CD14-positive monocyte (primary cell): ENCODE measurements around the gene RFK. TPM values are rescaled to one million over a fixed set of nuclear protein-coding genes. Genes with fewer than 3 reads are reported as not detected.

Experiments used
- DNase-seq, 3 donors: peaks; one replicate each; pipeline ENCODE4 v3.0.0-alpha.2; 2011 to 2022
- H2AFZ ChIP-seq: 2 replicates; pipeline ENCODE4 v1.6.0; 2012; ENCODE audit warnings: mild to moderate bottlenecking, low read depth, low read length, inconsistent platforms; ENCODE audit not compliant: insufficient read depth, poor library complexity, severe bottlenecking
- H3K27ac ChIP-seq, 2 donors: 1 replicate in 1 of 2; 2 replicates in 1 of 2; pipeline ENCODE4 v1.5.1; 2012 to 2013; ENCODE audit warnings: low read length in 2 of 2, control low read depth in 1 of 2, inconsistent platforms in 1 of 2, low read depth in 1 of 2, mild to moderate bottlenecking in 1 of 2
- H3K27me3 ChIP-seq, 2 donors: one replicate each; pipeline versions ENCODE4 v1.6.0 to v1.6.1; 2011 to 2013; ENCODE audit warnings: low read length in 2 of 2; ENCODE audit not compliant: control insufficient read depth in 2 of 2, insufficient read depth in 2 of 2
- H3K36me3 ChIP-seq, 2 donors: replicated peaks in 1 of 2; 1 replicate in 1 of 2; 2 replicates in 1 of 2; pipeline versions ENCODE4 v1.5.1 to v1.6.1; 2012 to 2013; ENCODE audit warnings: low read length in 2 of 2, control low read depth in 1 of 2, inconsistent platforms in 1 of 2, mild to moderate bottlenecking in 1 of 2; ENCODE audit not compliant: insufficient read depth in 2 of 2, control insufficient read depth in 1 of 2
- H3K4me1 ChIP-seq, 2 donors: 1 replicate in 1 of 2; 2 replicates in 1 of 2; pipeline versions ENCODE4 v1.5.1 to v1.6.1; 2012 to 2013; ENCODE audit warnings: low read length in 2 of 2, control low read depth in 1 of 2, inconsistent platforms in 1 of 2, mild to moderate bottlenecking in 1 of 2, moderate library complexity in 1 of 2; ENCODE audit not compliant: insufficient read depth in 2 of 2, control insufficient read depth in 1 of 2
- H3K4me2 ChIP-seq: replicated peaks from 2 replicates; pipeline ENCODE3; 2012; ENCODE audit warnings: low read length, moderate library complexity, mild to moderate bottlenecking; ENCODE audit not compliant: poor library complexity, severe bottlenecking; ENCODE audit errors: extremely low read depth
- H3K4me3 ChIP-seq, 3 experiments: fragments of 200-600 bp in 1 of 3; sonication (generic) in 1 of 3; replicated peaks in 1 of 3; 1 replicate in 2 of 3; 2 replicates in 1 of 3; pipeline ENCODE4 v1.5.1; 2011 to 2013; ENCODE audit warnings: low read length in 3 of 3, mild to moderate bottlenecking in 3 of 3, control low read depth in 2 of 3, low read depth in 2 of 3, inconsistent platforms in 1 of 3, moderate library complexity in 1 of 3
- H3K79me2 ChIP-seq: 2 replicates; pipeline ENCODE4 v1.6.0; 2012; ENCODE audit warnings: mild to moderate bottlenecking, control low read depth, inconsistent platforms, low read length, moderate library complexity; ENCODE audit not compliant: insufficient read depth
- H3K9ac ChIP-seq: 2 replicates; pipeline ENCODE4 v1.6.0; 2017; ENCODE audit warnings: low read length, mild to moderate bottlenecking; ENCODE audit not compliant: insufficient read depth, poor library complexity, severe bottlenecking
- H3K9me3 ChIP-seq, 2 donors: replicated peaks in 1 of 2; 1 replicate in 1 of 2; 2 replicates in 1 of 2; pipeline versions ENCODE4 v1.5.1 to v1.6.1; 2012 to 2013; ENCODE audit warnings: low read length in 2 of 2, control low read depth in 1 of 2; ENCODE audit not compliant: control insufficient read depth in 1 of 2, insufficient read depth in 1 of 2
- H4K20me1 ChIP-seq: 2 replicates; pipeline ENCODE4 v1.6.0; 2012; ENCODE audit warnings: mild to moderate bottlenecking, low read length, control low read depth, moderate library complexity; ENCODE audit not compliant: insufficient read depth
- H3K27ac Mint-ChIP-seq, 7 donors: one replicate each; pipeline ENCODE4 v1.8.0; 2020; ENCODE audit warnings: mild to moderate bottlenecking in 7 of 7, mixed read lengths in 7 of 7, moderate library complexity in 6 of 7, inconsistent platforms in 2 of 7
- H3K27me3 Mint-ChIP-seq, 3 donors: one replicate each; pipeline ENCODE4 v1.8.0; 2021 to 2022; ENCODE audit warnings: low read depth in 3 of 3, mild to moderate bottlenecking in 3 of 3, mixed read lengths in 3 of 3, moderate library complexity in 3 of 3, inconsistent platforms in 1 of 3
- H3K36me3 Mint-ChIP-seq, 2 donors: one replicate each; pipeline ENCODE4 v1.8.0; 2020; ENCODE audit warnings: mixed read lengths in 2 of 2, inconsistent platforms in 1 of 2, mild to moderate bottlenecking in 1 of 2
- H3K4me1 Mint-ChIP-seq: one replicate; pipeline ENCODE4 v1.8.0; 2020; ENCODE audit warnings: mild to moderate bottlenecking, mixed read lengths
- H3K4me3 Mint-ChIP-seq, 2 donors: one replicate each; pipeline ENCODE4 v1.8.0; 2020; ENCODE audit warnings: mild to moderate bottlenecking in 2 of 2, mixed read lengths in 2 of 2, moderate library complexity in 1 of 2
- H3K9me3 Mint-ChIP-seq, 7 donors: one replicate each; pipeline ENCODE4 v1.8.0; 2020 to 2022; ENCODE audit warnings: mixed read lengths in 7 of 7, mild to moderate bottlenecking in 6 of 7, moderate library complexity in 6 of 7, inconsistent platforms in 2 of 7
- CTCF ChIP-seq: fragments of 200-600 bp; IDR thresholded peaks from one replicate; pipeline ENCODE4 v1.8.0; 2022; ENCODE audit warnings: antibody characterized with exemption, mild to moderate bottlenecking
- WGBS: methylation state at CpG from one replicate; pipeline ENCODE4 v1.1.5; 2013; ENCODE audit warnings: missing lambda C conversion rate; ENCODE audit not compliant: insufficient coverage; 5-methylcytosine and 5-hydroxymethylcytosine counted together
- intact Hi-C, 2 donors: fragments of 100-400 bp; cut with micrococcal nuclease; formaldehyde crosslinking; loops; one replicate each; pipeline versions ENCODE4 v1.15.0 to v1.15.1; 2023
- polyA plus RNA-seq, 3 donors: library from polyadenylated mRNA; depleted of rRNA in 1 of 3; unstranded in 2 of 3; stranded (reverse) in 1 of 3; fragments of 300-500 nt in 2 of 3; fragments of >200 nt in 1 of 3; fragmentation: Illumina TruSeq in 2 of 3; gene quantifications; 1 replicate in 2 of 3; 2 replicates in 1 of 3; pipeline ENCODE4 v1.2.3, GENCODE V29; 2012 to 2021

RFK gene
- polyA plus RNA-seq, 3 donors = 5.9 to 46.6 (median 44.4) TPM

GRCh38 chr9:76415731-76416130, 21.5 kb upstream of the RFK start:
- Histone ChIP-seq H2AFZ (no peak overlapping the region), H3K27me3 (no peaks in the 10 kb centered on the region), H3K9ac (no peak overlapping the region), H3K36me3 (no peaks in the 10 kb centered on the region), H3K27ac (no peak overlapping the region), H3K4me1 (no peaks in the 10 kb centered on the region), H4K20me1 (no peaks in the 10 kb centered on the region), H3K9me3 (no peaks in the 10 kb centered on the region), H3K4me2 (no peak overlapping the region), H3K4me3 (no peak overlapping the region), H3K79me2 (no peaks in the 10 kb centered on the region)
- peaks cover 16% of the 10 kb centered on the region for H3K4me1 Mint-ChIP-seq
- peaks cover 2 to 3% of the 10 kb centered on the region in 2 donors for H3K36me3 Mint-ChIP-seq
- no peak overlapping the region for H3K27ac Mint-ChIP-seq
- no peak overlapping the region for H3K4me3 Mint-ChIP-seq
- H3K27me3 Mint-ChIP-seq = peaks cover 0 to 3% (median 0%) of the 10 kb centered on the region in 3 donors
- intact Hi-C loops = no loop called here
- no peak for DNase-seq
- peaks cover 8 to 19% (median 11%) of the 10 kb centered on the region in 7 donors for H3K9me3 Mint-ChIP-seq
- no peak for TF ChIP-seq CTCF

GRCh38 chr9:76415154-76415553, 20.9 kb upstream of the RFK start:
- Histone ChIP-seq H3K79me2 (no peaks in the 10 kb centered on the region), H3K27ac (no peak overlapping the region), H3K4me3 (no peak overlapping the region), H3K9me3 (no peaks in the 10 kb centered on the region), H3K4me1 (no peaks in the 10 kb centered on the region), H3K36me3 (no peaks in the 10 kb centered on the region), H4K20me1 (no peaks in the 10 kb centered on the region), H3K4me2 (no peak overlapping the region), H3K27me3 (no peaks in the 10 kb centered on the region), H3K9ac (no peak overlapping the region), H2AFZ (no peak overlapping the region)
- TF ChIP-seq CTCF = no peak
- Mint-ChIP-seq H3K9me3 (peaks cover 8 to 19% (median 11%) of the 10 kb centered on the region in 7 donors), H3K4me3 (no peak overlapping the region), H3K4me1 (peaks cover 16% of the 10 kb centered on the region), H3K27me3 (peaks cover 0 to 3% (median 0%) of the 10 kb centered on the region in 3 donors), H3K36me3 (peaks cover 2 to 3% of the 10 kb centered on the region in 2 donors), H3K27ac (no peak overlapping the region)
- intact Hi-C loops = no loop called here
- DNase-seq = no peak
- 100% methylated on average over 1 of the region's 2 CpGs for WGBS
